Measurements from ENCODE around the gene MFAP4. TPM values are rescaled to one million over a fixed set of nuclear protein-coding genes. Genes with fewer than 3 reads are reported as not detected.

MFAP4 gene
- total and polyA plus RNA-seq, 9 of the 15 experiments (the other 6 are each of a cell fraction or from before 2014, with no cell fraction given): 0.07 to 0.24 TPM; not detected in 7

DNA sequence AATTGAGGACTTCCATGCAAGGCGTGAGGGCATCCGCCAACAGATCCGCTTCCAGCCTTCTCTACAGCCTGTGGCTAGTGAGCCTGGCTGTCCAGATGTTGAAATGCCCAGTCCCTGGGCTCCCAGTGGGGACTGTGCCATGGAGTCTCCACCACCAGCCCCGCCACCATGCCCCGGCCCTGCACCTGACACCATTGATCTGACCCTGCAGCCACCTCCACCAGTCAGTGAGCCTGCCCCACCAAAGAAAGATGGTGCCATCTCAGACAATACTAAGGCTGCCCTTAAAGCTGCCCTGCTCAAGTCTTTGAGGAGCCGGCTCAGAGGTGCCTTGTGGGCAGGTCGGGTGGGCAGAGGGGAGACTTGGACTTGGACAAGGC is 5.6 kb downstream of the MFAP4 start:
- ChIA-PET CTCF (ENCODE audit: low intra/inter-chr PET ratio) (no interaction called here), POLR2A (no interaction called here)
- Histone ChIP-seq H3K27ac (ENCODE audit: extremely low read depth, low read depth, low read length) (no peak overlapping the region), H3K4me3 (no peak overlapping the region), H3K9me3 (replicated peaks; ENCODE audit: control insufficient read depth, insufficient read depth, low read depth, low read length) (no peaks in the 10 kb centered on the region), H4K20me1 (replicated peaks; ENCODE audit: control insufficient read depth, insufficient read depth, low read length) (no peaks in the 10 kb centered on the region), H3K9me1 (ENCODE audit: control insufficient read depth, insufficient read depth, low read length) (no peaks in the 10 kb centered on the region), H3K27me3 (ENCODE audit: control insufficient read depth in 2 of 2, insufficient read depth in 2 of 2, low read length in 2 of 2) (no peaks in the 10 kb centered on the region; a peak in 1 of 5 replicates), H3K79me2 (ENCODE audit: control insufficient read depth, insufficient read depth, low read length) (peaks cover 9% of the 10 kb centered on the region; the same call in 2 of the 3 replicates), H3K36me3 (ENCODE audit: control insufficient read depth, insufficient read depth, low read length) (peaks cover 21% of the 10 kb centered on the region; the same call in 2 of the 3 replicates), H3K4me1 (replicated peaks in 1 of 2; ENCODE audit: control insufficient read depth in 2 of 2, insufficient read depth in 2 of 2, low read length in 2 of 2) (peaks cover 3 to 27% of the 10 kb centered on the region in 2 experiments; a peak in 4 of 5 replicates), H2AFZ (ENCODE audit: low read depth, low read length) (no peak overlapping the region), H3K9ac (ENCODE audit: insufficient read depth in 1 of 2, low read depth in 2 of 2, low read length in 2 of 2) (no peak overlapping the region), H3K4me2 (ENCODE audit: insufficient read depth, low read length) (no peak overlapping the region)
- no peak for ATAC-seq
- FAIRE-seq: no peak
- BruUV-seq (replicated peaks): no TSS peak
- intact Hi-C loops (cut with micrococcal nuclease): no loop called here
- in situ Hi-C loops (cut with MboI): no loop called here
- WGBS (ENCODE audit: insufficient coverage, low coverage, missing lambda C conversion rate): 92% methylated on average over 7 of the region's 7 CpGs
- TF ChIP-seq NBN (IDR thresholded peaks at IDR 0.05; ENCODE audit: low read depth) (no peak), TGIF2 (CRISPR knock-in tag; IDR thresholded peaks at IDR 0.05) (no peak), NR2F6 (CRISPR knock-in tag; IDR thresholded peaks at IDR 0.05) (no peak), SRF (CRISPR knock-in tag; IDR thresholded peaks at IDR 0.05) (no peak), POLR2A (conservative IDR thresholded peaks at IDR 0.05) (no peak), HSF4 (CRISPR knock-in tag; IDR thresholded peaks at IDR 0.05; ENCODE audit: borderline replicate concordance) (no peak), PML (IDR thresholded peaks at IDR 0.05; ENCODE audit: low read length) (no peak), ZKSCAN3 (CRISPR knock-in tag; IDR thresholded peaks at IDR 0.05) (no peak)
- TF ChIP-seq, protein P1, sequence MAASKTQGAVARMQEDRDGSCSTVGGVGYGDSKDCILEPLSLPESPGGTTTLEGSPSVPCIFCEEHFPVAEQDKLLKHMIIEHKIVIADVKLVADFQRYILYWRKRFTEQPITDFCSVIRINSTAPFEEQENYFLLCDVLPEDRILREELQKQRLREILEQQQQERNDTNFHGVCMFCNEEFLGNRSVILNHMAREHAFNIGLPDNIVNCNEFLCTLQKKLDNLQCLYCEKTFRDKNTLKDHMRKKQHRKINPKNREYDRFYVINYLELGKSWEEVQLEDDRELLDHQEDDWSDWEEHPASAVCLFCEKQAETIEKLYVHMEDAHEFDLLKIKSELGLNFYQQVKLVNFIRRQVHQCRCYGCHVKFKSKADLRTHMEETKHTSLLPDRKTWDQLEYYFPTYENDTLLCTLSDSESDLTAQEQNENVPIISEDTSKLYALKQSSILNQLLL (CRISPR knock-in tag; IDR thresholded peaks at IDR 0.05; ENCODE audit: borderline replicate concordance): no peak
- DNase-seq (ENCODE audit: extremely low read depth in 1 of 4, low spot score in 3 of 4): no peak
